ENCODE measurements around the gene ASRGL1. TPM values are rescaled to one million over a fixed set of nuclear protein-coding genes. Genes with fewer than 3 reads are reported as not detected.
A peak's percentile ranks its signal among the peaks of the same experiment; 100 is the strongest.

The ASRGL1 gene
- polyA plus RNA-seq, 1 donor from 2014 or later: 1.9 TPM

DNA sequence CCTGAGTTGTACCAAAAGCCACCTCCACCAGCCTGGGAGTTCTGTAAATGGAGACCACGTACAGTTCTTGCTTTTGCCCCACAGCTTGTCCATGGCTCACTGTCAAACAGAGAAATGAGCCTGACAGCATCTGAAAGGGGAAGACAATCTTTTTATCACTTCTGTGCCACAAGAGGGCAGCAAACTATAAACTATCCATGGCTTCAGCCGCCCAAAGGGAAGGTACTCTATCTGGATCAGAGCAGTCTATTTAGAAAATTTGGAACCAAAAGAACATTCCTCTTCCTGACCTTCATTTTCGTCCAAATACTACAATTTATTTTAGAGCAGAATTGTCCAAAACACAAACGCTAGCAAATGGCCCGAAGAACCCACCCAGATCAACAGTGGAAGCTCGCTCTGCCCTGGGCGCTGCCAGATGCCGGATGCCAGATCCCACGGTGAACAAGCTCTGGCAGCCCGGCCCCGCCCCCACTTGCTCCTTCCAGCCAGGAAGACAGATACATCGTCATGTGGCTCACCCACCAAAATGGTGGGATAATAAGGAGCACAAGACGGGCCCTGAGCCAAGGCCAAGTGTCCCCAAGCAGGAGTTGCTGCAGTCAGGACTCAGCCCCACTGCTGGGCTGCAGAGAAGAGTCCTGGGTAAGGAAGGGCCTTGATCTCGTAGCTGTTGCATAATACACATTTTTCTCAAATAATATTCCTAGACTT lies 57.7 kb downstream of the ASRGL1 start:
- Mint-ChIP-seq H3K27me3 (peaks cover 2% of the 10 kb centered on the region), H3K9me3 (no peaks in the 10 kb centered on the region), H3K36me3 (peaks cover 1% of the 10 kb centered on the region), H3K4me1 (peaks cover 2 to 7% (median 5%) of the 10 kb centered on the region in 3 donors), H3K4me3 (peak overlapping the region in 1 of 4 donors; percentile 45), H3K27ac (no peak overlapping the region)

DNA sequence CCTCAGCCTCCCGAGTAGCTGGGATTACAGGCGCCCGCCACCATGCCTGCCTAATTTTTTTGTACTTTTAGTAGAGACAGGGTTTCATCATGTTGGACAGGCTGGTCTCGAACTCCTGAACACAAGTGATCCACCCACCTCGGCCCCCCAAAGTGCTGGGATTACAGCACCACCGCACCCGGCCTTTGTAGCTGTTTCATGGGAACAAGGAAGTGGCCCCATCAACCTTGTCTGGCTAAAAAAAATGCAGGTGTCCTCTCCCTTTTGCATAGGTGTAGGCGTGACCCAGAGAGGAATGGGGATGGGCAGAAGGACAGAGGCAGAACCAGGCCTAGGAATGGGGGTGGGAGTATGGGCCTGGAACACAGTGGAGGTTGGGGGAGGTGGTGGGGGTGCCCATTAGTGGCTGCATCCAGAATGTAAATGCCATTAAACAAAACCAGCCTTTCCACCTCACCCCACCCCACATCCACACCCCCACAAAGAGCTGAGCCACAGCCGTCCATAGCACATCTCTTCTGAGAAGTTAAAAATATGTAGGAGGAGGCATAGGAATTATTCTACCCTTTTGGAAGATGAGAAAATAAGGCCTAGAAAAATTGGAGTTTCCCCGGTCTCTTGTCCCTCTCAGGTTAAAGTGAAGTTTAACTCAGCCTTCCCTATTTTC lies 58.8 kb downstream of the ASRGL1 start:
- Mint-ChIP-seq H3K4me3 (no peak overlapping the region), H3K36me3 (peaks cover 1% of the 10 kb centered on the region), H3K9me3 (no peaks in the 10 kb centered on the region), H3K27me3 (peaks cover 2% of the 10 kb centered on the region), H3K27ac (no peak overlapping the region), H3K4me1 (peaks cover 2 to 7% (median 5%) of the 10 kb centered on the region in 3 donors)

DNA sequence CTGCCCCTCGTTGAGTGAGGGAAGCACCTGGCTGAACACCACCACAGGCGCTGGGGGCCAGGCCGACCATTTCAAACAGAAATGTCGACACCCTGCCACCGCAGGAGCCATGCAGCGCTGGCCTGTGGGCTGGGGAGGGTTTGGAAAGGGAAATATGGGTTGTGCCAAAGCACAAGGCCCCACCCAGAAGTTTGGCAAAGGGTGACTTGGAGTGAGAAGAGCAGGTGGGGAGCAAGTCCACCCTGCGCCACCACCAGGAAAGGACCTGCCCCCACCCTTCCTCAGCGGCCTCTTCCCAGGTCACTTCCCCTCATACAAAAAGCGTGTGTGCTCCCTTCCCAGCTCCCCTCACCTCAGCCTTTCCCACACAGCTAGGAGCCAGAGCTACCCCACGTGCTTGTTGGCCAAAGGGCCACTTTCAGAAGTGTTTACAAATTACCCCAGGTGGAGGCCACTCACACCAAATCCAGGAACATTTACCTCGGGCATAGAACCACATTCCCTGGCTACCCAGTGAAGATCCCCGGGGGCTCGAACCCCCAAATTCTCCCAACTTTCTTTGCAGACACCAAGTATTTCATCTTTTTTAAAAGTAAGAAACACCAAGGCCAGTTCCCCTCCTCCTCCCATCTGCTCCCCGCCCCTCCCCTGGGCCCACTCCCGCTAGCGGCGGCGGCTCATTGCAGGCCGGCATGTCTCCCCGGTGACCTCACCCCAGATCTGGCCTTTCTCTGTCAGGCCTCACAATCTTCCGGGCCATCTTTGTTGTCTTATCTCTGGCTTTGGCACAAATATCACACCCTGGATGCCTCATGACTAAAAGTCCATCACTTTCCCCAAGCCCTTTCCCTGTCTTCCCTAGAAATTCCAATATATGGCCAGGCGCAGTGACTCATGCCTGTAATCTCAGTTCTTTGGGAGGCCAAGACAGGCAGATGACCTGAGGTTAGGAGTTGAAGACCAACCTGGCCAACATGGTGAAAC lies 61.1 kb downstream of the ASRGL1 start:
- H3K4me1 Mint-ChIP-seq: peaks cover 2 to 7% (median 5%) of the 10 kb centered on the region in 3 donors
- no peak overlapping the region for H3K27ac Mint-ChIP-seq
- H3K9me3 Mint-ChIP-seq: no peaks in the 10 kb centered on the region
- peaks cover 2% of the 10 kb centered on the region for H3K27me3 Mint-ChIP-seq
- H3K4me3 Mint-ChIP-seq: no peak overlapping the region
- peaks cover 1% of the 10 kb centered on the region for H3K36me3 Mint-ChIP-seq

DNA sequence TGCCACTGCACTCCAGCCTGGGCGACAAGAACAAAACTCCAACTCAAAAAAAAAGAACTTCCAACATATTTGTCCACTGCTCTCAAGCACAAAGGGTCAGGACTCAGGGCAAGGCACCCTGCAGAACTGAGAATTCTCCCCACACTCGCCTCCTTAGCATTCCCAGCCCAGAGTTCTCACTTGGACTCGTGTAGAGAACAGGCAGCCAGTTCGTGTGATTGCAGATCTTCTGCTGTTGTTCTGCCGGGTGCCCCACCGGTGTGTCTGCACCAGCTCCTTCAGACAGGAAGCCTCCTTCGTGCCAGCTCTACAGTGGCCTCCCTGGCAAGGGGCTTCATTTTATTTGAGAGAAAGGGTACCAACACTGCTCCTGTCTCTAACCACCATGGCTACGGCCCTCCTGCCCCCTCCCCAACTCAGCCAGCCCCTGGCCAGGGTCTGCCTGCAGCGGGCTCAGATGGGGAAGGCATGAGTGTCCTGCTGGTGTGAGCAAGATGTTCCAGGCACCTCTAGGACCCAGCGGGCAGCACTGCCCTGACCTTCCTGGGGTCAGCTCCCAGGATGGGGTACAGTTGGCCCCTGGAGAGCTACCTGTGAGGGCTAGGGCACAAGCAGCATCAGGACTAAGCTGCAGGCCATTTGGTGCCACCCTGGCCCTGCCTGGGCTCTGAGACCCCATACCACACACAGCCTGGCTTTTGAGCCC lies 62.1 kb downstream of the ASRGL1 start:
- H3K9me3 Mint-ChIP-seq: no peaks in the 10 kb centered on the region
- peaks cover 5% of the 10 kb centered on the region for H3K36me3 Mint-ChIP-seq
- no peak overlapping the region for H3K4me3 Mint-ChIP-seq
- peak overlapping the region in 2 of 3 donors; percentile 57 to 63 for H3K27ac Mint-ChIP-seq
- peaks cover 2% of the 10 kb centered on the region for H3K27me3 Mint-ChIP-seq
- H3K4me1 Mint-ChIP-seq: peaks cover 2 to 7% (median 5%) of the 10 kb centered on the region in 3 donors

DNA sequence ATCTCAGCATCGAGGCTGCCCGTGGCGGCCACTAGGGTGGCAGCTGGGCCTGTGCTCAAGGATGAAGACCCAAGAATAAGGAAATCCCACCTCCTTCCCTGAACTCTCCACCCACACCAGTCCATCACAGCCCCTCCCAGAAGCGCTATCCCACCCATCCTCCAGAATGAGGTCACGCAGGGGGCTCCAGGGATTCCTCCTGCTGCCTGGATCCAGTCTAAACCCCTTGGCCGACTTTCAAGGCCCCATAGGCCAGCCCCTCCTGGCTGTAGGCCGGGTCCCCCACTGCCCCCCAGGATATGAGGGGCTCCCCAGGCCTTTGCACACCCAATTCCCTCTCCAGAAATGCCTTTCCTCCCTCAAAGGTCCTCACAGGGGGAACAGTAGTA lies 62.6 kb downstream of the ASRGL1 start:
- no peak overlapping the region for H3K4me3 Mint-ChIP-seq
- H3K36me3 Mint-ChIP-seq: peaks cover 5% of the 10 kb centered on the region
- H3K27ac Mint-ChIP-seq: peak overlapping the region in 1 of 3 donors; percentile 57
- no peaks in the 10 kb centered on the region for H3K9me3 Mint-ChIP-seq
- peaks cover 2% of the 10 kb centered on the region for H3K27me3 Mint-ChIP-seq
- peaks cover 1 to 4% (median 3%) of the 10 kb centered on the region in 3 donors for H3K4me1 Mint-ChIP-seq

DNA sequence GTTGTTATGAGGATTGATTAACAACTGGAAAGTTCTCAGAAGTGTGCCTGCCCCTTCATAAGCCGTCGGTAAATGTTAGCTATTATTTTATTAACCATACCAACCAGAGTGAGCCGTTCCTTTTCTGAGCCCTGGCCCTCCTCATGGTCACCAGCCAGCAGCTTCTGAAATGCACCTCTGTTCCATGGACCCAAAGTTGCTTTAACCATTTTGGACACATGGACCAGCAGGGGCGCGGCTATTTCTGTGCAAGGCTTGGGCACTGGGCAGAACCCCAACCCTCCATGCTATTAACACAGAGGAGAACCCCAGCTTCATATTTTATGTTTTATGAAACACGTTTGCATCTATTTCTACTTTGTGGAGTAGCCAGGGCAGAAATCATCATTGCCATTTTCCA lies 63.0 kb downstream of the ASRGL1 start:
- Mint-ChIP-seq H3K36me3 (peaks cover 5% of the 10 kb centered on the region), H3K27me3 (peaks cover 2% of the 10 kb centered on the region), H3K27ac (no peak overlapping the region), H3K4me1 (peaks cover 0 to 2% (median 0%) of the 10 kb centered on the region in 3 donors), H3K4me3 (no peak overlapping the region), H3K9me3 (no peaks in the 10 kb centered on the region)

DNA sequence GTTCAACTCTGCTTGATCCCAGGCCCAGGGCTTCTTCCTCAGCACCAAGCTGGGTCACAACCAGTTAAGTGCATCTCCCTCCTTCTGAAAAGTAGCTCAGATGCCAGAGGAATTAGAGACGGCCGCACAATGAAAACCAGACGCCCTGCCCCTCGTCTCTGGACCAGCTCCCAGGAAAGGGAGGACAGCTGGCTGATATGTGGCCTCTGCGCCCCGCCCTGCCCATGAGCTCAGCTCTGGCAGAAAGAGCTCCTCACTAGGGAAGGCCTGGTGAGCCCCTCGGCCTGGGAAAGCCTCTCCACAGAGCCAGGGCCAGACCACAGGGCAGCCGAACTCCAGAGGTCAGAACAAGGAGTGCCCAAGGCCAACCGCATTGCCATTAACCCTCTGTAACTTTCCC lies 63.5 kb downstream of the ASRGL1 start:
- H3K4me1 Mint-ChIP-seq: peaks cover 0 to 2% (median 0%) of the 10 kb centered on the region in 3 donors
- H3K4me3 Mint-ChIP-seq: no peak overlapping the region
- H3K27ac Mint-ChIP-seq: no peak overlapping the region
- H3K36me3 Mint-ChIP-seq: peaks cover 5% of the 10 kb centered on the region
- H3K27me3 Mint-ChIP-seq: peaks cover 2% of the 10 kb centered on the region
- no peaks in the 10 kb centered on the region for H3K9me3 Mint-ChIP-seq

DNA sequence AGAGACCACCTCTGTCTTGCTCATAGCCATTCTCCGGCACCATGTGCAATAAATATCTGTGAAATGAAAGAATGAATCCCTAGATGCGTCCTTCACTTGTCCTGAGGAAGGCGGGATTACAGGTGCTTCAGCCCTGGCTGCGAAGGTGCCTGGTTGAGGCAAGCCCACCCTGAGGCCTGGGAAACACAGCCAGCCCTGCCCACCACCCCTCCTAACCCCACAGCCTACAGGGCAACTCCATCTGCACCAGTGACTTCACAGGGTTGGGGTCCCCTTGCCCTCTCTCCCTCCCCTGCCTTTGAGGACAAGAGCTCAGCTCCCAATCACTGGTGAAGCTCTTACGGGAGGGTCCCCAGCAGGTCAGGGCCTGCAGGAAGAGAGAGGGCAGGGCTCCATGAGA lies 64.1 kb downstream of the ASRGL1 start:
- peak overlapping the region in 1 of 3 donors; percentile 39 for H3K27ac Mint-ChIP-seq
- peaks cover 0 to 2% (median 0%) of the 10 kb centered on the region in 3 donors for H3K4me1 Mint-ChIP-seq

DNA sequence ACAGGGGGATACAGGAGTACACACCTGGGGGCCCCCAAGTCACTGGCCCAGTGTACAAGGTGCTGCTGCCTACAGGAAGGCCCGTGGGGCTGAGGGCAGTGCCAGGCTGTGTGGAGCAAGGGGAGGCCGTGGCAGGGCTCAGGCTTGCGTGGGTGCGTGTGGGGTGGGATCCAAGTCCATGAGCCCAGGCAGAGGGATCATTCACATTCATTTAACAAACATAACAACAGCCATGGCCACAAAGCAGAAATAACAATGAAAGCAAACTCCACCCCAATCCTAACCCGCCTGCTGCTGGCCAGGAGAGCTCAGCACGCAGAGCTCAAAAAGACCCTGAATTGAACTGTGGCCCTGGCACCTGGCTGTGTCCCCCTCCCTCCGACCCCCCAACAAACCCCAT lies 64.6 kb downstream of the ASRGL1 start:
- Mint-ChIP-seq H3K4me3 (peak overlapping the region in 2 of 4 donors; percentile 12 to 25), H3K27ac (peak overlapping the region in 2 of 3 donors; percentile 39 to 45), H3K27me3 (peaks cover 2% of the 10 kb centered on the region), H3K9me3 (no peaks in the 10 kb centered on the region), H3K36me3 (peaks cover 5% of the 10 kb centered on the region), H3K4me1 (peaks cover 0 to 2% (median 0%) of the 10 kb centered on the region in 3 donors)

More for the DNA sequence above, 64.1 kb downstream of the ASRGL1 start:
- H3K27me3 Mint-ChIP-seq: peaks cover 2% of the 10 kb centered on the region
- peaks cover 5% of the 10 kb centered on the region for H3K36me3 Mint-ChIP-seq
- H3K4me3 Mint-ChIP-seq: peak overlapping the region in 1 of 4 donors; percentile 25
- H3K9me3 Mint-ChIP-seq: no peaks in the 10 kb centered on the region

DNA sequence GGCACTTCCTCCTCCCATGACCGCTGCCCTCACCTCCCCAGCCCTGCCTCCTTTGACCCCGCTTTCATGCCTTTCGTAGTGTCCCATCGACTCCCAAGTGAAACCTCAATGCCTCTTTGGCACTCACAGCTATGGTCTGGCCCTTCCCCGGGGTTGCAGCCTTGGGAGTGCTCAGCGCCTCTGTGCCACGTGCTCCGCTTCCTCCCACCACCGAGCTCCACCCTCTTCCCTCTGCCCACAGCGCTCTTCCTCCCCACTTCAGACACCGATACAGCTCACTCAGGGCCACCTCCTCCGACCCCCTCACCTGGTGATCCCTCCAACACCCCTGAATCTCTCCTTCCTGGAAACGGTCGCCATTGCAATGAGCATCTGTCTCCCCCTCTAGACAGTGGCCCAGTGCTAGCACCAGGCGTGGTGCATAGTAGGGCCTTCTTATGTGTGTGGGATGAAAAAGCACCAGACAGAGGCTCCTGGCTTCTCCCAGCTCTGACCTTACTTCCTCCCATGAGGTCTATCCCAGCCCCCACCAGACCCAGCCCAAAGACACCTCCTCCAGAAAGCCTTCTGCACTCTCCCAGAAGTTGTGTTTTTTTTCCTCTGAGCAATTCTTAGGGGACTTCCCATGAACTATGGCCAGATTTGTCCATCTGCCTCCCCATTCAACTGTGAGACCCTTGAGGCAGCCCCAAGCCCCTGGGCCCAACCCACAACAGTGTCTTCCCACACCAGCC lies 65.1 kb downstream of the ASRGL1 start:
- H3K9me3 Mint-ChIP-seq: no peaks in the 10 kb centered on the region
- peaks cover 2% of the 10 kb centered on the region for H3K27me3 Mint-ChIP-seq
- H3K36me3 Mint-ChIP-seq: peaks cover 5% of the 10 kb centered on the region
- H3K4me3 Mint-ChIP-seq: peak overlapping the region in 2 of 4 donors; percentile 6 to 34
- peaks cover 0 to 2% (median 0%) of the 10 kb centered on the region in 3 donors for H3K4me1 Mint-ChIP-seq
- peak overlapping the region in 1 of 3 donors; percentile 45 for H3K27ac Mint-ChIP-seq

DNA sequence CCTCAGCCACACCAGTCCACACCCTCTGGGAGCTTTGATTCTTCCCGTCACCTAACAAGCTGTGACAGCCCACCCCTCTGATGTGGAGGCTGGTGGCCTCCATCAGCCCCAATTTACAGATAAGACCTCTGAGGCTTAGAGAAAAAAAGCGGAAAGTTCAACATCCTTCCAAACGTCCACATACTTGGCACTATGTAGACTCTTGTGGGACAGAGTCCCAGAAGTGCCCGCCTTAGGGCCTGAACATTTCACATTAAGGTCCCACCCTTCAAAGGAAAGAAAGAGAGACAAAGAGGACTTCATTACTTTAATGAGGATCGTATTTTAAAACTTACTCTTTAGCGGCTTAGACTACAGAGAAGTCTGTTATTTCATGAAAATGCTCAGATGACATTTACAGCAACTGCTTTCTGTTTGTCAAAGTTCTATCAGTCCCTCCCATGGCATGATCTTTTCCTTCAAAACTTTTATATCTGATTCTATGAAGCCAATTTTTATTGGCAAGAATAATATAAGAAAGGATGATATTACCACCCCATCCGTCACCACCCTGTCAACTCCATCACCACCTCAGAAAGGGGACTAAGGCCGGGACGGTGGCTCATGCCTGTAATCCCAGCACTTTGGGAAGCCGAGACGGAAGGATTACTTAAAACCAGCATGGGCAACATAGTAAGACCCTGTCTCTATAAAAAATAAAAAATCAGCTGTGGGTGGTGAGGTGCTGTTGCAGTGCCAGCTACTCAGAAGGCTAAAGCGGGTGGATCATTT lies 65.9 kb downstream of the ASRGL1 start:
- Mint-ChIP-seq H3K9me3 (no peaks in the 10 kb centered on the region), H3K4me3 (no peak overlapping the region), H3K27ac (peak overlapping the region in 1 of 3 donors; percentile 2), H3K27me3 (peaks cover 2% of the 10 kb centered on the region), H3K36me3 (peaks cover 3% of the 10 kb centered on the region), H3K4me1 (peaks cover 0 to 2% (median 0%) of the 10 kb centered on the region in 3 donors)

DNA sequence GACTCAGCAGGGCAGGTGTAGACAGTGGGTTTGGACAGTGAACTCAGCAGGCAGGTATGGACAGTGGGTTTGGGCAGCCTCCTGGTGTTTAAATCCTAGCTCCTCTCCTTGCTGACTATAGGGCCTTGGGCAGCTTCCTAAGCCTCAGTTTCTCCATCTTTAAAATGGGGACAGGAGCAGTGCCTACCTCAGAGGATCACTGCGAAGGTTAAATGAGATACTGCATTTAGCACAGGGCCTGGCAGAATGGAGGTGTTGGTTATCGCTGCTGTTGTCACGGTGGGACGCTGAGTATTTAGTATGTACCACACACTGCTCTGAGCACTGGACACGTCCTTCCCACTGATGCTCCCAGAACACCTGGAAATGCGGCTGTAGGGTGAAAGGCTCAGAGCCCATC lies 67.2 kb downstream of the ASRGL1 start:
- H3K4me3 Mint-ChIP-seq: no peak overlapping the region
- no peaks in the 10 kb centered on the region for H3K4me1 Mint-ChIP-seq
- no peak overlapping the region for H3K27ac Mint-ChIP-seq
- H3K27me3 Mint-ChIP-seq: no peaks in the 10 kb centered on the region
- no peaks in the 10 kb centered on the region for H3K9me3 Mint-ChIP-seq
- peaks cover 3% of the 10 kb centered on the region for H3K36me3 Mint-ChIP-seq

DNA sequence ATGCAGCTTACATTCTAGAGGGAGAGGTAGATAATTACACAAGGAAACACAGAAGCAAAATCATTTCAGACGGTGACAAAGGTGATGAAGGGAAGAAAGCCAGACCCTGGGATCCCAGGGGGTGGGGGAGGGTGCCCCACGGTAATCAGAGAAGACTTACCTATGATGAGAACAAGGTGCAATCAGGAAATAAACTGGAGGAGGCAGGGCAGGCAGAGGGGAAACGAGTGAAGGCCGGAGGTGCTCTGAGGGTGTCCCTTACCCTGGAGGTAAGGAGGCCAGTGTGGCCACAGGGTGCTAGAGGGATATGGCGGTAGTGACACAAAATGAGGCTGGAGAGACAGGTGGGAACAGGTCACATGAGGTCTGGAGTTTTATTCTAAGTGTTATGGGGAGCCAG lies 67.7 kb downstream of the ASRGL1 start:
- no peaks in the 10 kb centered on the region for H3K9me3 Mint-ChIP-seq
- no peaks in the 10 kb centered on the region for H3K4me1 Mint-ChIP-seq
- no peaks in the 10 kb centered on the region for H3K27me3 Mint-ChIP-seq
- H3K4me3 Mint-ChIP-seq: peak overlapping the region in 1 of 4 donors; percentile 37
- H3K27ac Mint-ChIP-seq: no peak overlapping the region
- peaks cover 3% of the 10 kb centered on the region for H3K36me3 Mint-ChIP-seq

Data from IgD-negative memory B cell (primary cell).